ENCODE results near the gene TBL2. TPM values are rescaled to one million over a fixed set of nuclear protein-coding genes. Genes with fewer than 3 reads are reported as not detected.
A peak's percentile ranks its signal among the peaks of the same experiment; 100 is the strongest.

TBL2 gene
- total RNA-seq, 4 donors from 2014 or later: 19.1 to 52.5 (median 38.2) TPM

GRCh38 chr7:73522105-73522872 lies 56.1 kb downstream of the TBL2 start, which contains the start of gene BAZ1B:
BAZ1B (minus strand) TSS chr7:73522293; CDS start chr7:73521933, 360 bp downstream.
- Histone ChIP-seq H3K27ac (replicated peaks in 1 of 4) (peak within 1 kb of the TSS; percentile 88 to 96 (median 94)), H3K9me3 (no peaks in the 10 kb centered on the region), H3K4me3 (peak within 1 kb of the TSS; percentile 71 to 95 (median 90)), H3K36me3 (peaks cover 0 to 2% (median under 1%) of the 10 kb centered on the region in 4 donors), H3K27me3 (no peaks in the 10 kb centered on the region), H3K4me1 (peaks cover 29 to 47% (median 46%) of the 10 kb centered on the region in 4 donors)
- 1% methylated on average over 16 of the region's 71 CpGs for WGBS
- TF ChIP-seq POLR2AphosphoS5 (IDR thresholded peaks at IDR 0.05): peak; percentile 76 to 82
- no peak for TF ChIP-seq POLR2A (IDR thresholded peaks at IDR 0.05; ENCODE audit: low read depth)
- no peak for TF ChIP-seq EP300 (IDR thresholded peaks at IDR 0.05)
- peak in 1 of 3 experiments; percentile 10 for TF ChIP-seq CTCF (IDR thresholded peaks at IDR 0.05)
- DNase-seq (ENCODE audit: extremely low spot score): peak; percentile 99
- intact Hi-C loops (cut with DNase I): loop anchor here (5.0 kb wide), 1 partner anchor 35 kb away; the partner anchor contains the start of gene BCL7B

GRCh38 chr7:73521636-73522104 lies 56.7 kb downstream of the TBL2 start:
- peak; percentile 93 for DNase-seq (ENCODE audit: extremely low spot score)

GRCh38 chr7:73520673-73521635 lies 57.4 kb downstream of the TBL2 start:
- no peaks in the 10 kb centered on the region for H3K27me3 ChIP-seq
- H3K9me3 ChIP-seq: no peaks in the 10 kb centered on the region
- TF ChIP-seq CTCF (IDR thresholded peaks at IDR 0.05) (no peak), POLR2A (IDR thresholded peaks at IDR 0.05; ENCODE audit: low read depth) (no peak), POLR2AphosphoS5 (IDR thresholded peaks at IDR 0.05) (no peak), EP300 (IDR thresholded peaks at IDR 0.05) (no peak)
- peak overlapping the region; percentile 88 to 96 (median 94) for H3K27ac ChIP-seq (replicated peaks in 1 of 4)
- H3K36me3 ChIP-seq: peaks cover 0 to 15% (median 10%) of the 10 kb centered on the region in 4 donors
- 1% methylated on average over 26 of the region's 36 CpGs for whole genome bisulfite sequencing
- DNase-seq (ENCODE audit: extremely low spot score): no peak
- H3K4me1 ChIP-seq: peaks cover 35 to 59% (median 57%) of the 10 kb centered on the region in 4 donors
- intact Hi-C loops (cut with DNase I): loop anchor here (2.0 to 5.0 kb wide), 2 partner anchors 36 to 58 kb away; partner anchors contain the start of genes BCL7B and TBL2
- peak overlapping the region; percentile 71 to 95 (median 90) for H3K4me3 ChIP-seq

More at GRCh38 chr7:73521636-73522104, 56.7 kb downstream of the TBL2 start:
- Histone ChIP-seq H3K36me3 (peaks cover 0 to 8% (median 3%) of the 10 kb centered on the region in 4 donors), H3K27ac (replicated peaks in 1 of 4) (peak overlapping the region; percentile 88 to 96 (median 94)), H3K27me3 (no peaks in the 10 kb centered on the region), H3K4me1 (peaks cover 35 to 53% (median 52%) of the 10 kb centered on the region in 4 donors), H3K9me3 (no peaks in the 10 kb centered on the region), H3K4me3 (peak overlapping the region; percentile 71 to 95 (median 90))
- intact Hi-C loops (cut with DNase I): loop anchor here (2.0 to 5.0 kb wide), 2 partner anchors 36 to 57 kb away; partner anchors contain the start of genes BCL7B and TBL2
- no CpG with 5 or more reads among the region's 62 CpGs for WGBS
- no peak for TF ChIP-seq EP300 (IDR thresholded peaks at IDR 0.05)
- no peak for TF ChIP-seq CTCF (IDR thresholded peaks at IDR 0.05)
- no peak for TF ChIP-seq POLR2AphosphoS5 (IDR thresholded peaks at IDR 0.05)
- no peak for TF ChIP-seq POLR2A (IDR thresholded peaks at IDR 0.05; ENCODE audit: low read depth)
